Measurements from ENCODE around the gene THEMIS.
"Not testable (repeated sequence)": the region's sequence is repeated elsewhere in the genome, so short reads cannot be mapped to it uniquely, and the experiment has no call there.

Gene THEMIS

DNA sequence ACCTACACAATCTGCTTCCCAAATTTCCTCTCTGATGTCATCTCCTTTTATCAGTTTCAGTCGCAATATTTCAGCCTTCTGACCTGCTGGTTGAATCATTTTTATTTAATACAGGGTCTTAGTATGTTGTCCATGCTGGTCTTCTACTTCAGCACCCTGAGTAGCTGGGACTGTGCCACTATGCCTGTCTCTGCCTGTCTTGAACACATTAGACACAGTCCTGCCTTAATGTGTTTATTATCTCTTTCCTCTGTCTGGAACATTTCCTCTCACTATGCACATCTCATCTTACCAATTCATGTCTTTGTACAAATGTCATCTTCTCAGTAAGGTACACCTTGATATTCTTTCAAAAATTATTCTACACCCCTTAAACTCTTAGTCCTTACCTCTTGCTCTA is 106.5 kb downstream of the THEMIS start:
- no peak for DNase-seq (ENCODE audit: low spot score)

DNA sequence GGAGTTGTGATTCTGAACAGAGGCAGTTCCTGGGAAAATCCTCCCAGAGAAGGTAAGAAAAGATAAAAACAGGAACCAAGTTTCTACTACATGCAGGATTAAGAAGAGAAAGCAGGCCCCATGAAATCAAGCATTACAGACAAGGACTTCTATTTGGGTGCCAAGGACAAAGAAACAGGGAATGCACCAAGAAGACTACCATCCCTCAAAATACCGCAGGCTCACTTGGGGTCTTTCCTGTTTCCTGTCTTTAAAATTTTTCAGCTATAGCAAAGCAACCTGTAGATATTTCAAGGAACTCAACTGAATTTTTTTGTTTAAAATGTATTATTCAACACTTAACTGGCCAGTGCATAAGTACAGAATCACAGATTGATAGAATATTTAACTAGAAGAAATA is 107.5 kb downstream of the THEMIS start:
- no peak for DNase-seq (ENCODE audit: low spot score)

DNA sequence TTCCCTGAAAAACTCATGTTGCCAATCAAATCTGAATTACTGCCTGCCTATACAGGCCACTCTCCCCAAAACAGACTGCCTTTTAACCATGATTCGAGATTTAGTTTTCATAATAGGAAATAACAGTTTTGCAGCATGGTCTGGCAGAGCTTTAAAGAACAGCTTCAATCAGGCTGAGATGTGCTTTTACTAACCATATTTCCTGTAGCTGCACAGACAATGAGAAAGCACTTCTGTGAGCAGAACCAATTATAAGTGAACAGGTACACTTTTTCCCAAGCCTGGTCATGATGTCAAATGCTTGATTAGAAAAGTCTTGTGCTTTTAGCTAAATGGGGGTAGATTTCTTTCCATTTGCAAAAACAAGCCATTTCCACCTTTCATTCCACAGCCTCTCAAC is 108.2 kb downstream of the THEMIS start:
- DNase-seq (ENCODE audit: low spot score), result no peak

DNA sequence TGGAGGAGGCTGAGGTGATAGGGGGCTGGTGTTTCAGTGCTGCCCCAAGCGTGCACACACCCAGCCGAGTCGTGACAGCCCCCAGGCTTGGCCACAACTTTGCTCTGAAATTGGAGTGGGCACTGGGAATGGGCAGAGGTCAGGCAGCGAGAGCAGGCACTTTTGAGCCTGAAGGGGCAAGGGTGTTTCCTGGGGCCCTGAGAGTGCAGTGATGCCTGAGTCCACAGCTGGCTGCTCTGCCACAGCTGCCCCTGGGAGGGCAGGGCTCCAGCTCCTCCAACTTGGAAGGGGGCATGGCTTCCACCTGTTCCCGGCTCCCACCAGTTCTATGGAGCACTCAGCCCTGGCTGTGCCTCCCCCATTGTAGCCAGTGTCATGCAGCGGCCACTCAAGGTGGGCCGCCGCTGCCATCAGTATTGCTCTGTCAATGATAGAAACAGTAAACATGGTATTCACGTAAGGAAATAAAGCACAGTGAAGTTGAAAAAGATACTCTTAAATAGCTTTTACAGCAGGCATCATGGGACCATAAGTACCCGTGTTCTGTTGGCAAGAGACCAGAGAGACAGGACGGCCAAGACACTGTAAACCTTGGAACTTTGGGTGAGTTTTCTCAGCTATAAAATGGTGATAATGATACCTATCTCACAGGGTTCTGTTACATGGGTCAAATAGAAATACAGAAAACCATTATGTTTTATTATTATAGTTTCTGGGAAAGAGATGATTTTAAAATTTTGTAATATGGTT is 108.9 kb downstream of the THEMIS start:
- no peak for DNase-seq (ENCODE audit: low spot score)

DNA sequence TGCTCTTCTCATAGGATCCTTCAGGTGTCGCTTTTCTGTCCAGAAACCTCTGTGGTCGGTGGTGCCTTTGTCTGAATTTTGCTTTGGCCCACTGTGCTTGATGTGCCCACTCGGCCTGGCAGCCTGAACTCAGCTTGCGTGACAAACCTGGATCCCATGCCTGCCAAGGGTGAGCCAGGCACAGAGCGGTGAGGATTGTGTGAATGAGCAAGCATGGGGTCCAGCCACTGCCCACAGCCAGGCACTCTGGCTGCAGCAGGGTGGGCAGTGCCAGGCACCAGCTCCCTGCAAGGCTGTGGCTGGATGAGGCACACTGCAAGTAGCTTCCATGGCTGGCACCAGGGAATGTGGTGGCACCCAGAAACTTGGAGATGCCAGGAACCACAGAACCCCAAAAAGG is 110.3 kb downstream of the THEMIS start:
- DNase-seq (ENCODE audit: low spot score), result no peak

DNA sequence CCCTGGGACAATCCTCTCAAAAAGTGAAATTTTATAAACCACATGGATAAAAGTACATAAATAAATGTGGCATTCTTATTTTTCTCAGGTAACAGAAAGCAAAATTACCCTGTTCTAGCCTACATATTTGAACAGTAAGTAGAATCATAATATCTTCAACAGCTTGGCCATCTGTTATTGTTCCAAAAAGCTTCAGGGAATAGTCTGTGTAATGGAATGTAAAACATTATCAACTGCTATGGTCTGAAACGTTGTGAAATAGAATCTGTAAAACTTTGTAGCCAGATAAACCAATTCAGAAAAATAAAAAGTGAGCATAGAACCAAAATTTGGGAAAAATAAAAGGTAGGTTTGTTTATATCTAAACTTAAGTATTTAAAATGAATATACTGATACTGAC is 114.7 kb downstream of the THEMIS start:
- no peak for DNase-seq (ENCODE audit: low spot score)

DNA sequence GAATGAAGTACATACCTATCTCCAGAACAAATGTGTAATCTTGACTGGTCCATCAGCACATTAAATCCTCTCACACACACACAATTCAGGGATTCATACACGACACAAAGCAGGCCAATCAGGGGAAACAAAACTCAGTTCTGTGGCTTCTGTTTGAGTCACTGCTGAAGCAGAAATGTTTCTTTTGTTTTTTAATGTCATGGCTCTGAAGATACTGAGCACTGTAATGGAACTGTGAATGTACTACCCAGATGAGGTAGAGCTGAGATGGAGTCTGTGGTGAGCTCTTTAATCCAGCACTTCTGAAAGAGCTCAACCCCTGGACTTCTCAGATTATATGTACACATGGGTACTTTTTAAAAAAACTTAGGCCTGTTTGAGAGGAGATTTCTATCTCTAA is 116.4 kb downstream of the THEMIS start:
- DNase-seq (ENCODE audit: low spot score), result no peak

DNA sequence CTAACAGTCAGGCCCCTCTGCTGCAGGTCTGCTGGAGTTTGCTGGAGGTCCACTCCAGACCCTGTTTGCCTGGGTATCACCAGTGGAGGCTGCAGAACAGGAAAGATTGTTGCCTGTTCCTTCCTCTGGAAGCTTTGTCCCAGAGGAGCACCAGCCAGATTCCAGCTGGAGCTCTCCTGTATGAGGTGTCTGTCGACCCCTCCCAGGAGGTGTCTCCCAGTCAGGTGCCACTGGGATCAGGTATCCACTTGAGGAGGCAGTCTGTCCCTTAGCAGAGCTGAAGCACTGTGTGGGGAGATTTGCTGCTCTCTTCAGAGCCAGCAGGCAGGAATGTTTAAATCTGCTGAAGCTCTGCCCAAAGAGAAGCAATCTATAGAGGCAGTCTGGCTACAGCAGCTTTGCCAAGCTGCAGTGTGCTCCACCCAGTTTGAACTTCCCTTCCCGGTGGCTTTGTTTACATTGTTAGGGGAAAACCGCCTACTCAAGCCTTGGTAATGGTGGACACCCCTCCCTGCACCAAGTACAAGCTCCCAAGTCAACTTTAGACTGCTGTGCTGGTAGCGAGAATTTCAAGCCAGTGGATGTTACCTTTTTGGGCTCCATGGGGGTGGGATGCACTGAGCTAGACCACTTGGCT is 119.1 kb downstream of the THEMIS start:
- not testable (repeated sequence) for DNase-seq (ENCODE audit: low spot score)

DNA sequence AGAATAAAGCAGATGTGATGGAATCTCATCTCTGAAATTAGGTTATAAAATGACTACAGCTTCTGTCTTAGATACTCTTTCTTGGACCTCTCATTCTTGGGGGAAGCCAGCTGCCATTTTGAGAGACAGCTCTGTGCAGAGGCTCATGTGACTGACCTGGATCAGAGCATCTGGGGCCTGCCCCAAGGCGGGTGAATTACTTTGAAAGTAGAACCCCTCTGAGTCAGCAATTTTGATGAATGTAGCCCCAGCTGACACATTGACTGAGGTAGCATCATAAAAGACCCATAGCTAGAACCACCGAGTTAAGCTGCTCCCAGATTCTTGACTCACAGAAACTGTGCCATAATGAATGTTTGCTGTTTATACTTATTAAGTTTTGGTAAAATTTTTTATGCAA is 124.5 kb downstream of the THEMIS start:
- DNase-seq (ENCODE audit: low spot score), result no peak

DNA sequence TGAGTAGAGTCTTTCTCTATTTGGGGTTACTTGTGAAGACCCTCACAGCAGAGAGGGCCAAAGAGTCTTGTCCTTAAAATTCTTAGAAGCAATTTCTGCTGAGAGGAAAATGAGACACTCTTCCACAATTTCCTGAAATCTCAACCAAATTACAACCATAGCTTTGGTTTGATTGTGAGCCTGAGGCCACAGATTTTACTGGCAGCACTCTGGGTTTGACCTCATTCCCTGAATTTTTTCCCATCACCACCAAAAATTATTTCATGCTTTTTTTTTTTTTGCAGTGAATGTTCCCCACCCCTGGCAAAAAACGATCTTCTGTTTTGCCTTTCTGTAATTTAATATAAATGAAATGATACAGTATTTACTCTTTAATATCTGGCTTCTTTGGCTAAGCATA is 125.5 kb downstream of the THEMIS start:
- no peak for DNase-seq (ENCODE audit: low spot score)

DNA sequence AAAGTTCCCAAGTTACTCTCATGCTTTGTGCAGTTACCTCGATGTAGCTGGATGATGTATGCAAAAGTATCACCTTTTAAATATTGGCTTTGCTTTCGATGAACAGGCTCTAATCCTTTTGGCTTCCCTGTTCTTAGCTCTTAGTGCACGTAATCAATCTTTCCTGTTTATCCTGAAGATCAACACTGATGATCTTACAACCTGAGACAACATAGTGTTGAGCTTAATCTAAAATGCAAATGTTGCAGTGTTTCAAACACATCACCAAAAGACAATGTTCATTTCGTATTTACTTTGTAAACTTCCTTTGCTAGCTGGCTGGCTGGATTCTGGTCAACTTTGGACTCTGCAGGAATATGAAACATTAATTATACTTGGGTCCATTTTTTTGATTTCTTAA is 132.1 kb downstream of the THEMIS start:
- no peak for DNase-seq (ENCODE audit: low spot score)

DNA sequence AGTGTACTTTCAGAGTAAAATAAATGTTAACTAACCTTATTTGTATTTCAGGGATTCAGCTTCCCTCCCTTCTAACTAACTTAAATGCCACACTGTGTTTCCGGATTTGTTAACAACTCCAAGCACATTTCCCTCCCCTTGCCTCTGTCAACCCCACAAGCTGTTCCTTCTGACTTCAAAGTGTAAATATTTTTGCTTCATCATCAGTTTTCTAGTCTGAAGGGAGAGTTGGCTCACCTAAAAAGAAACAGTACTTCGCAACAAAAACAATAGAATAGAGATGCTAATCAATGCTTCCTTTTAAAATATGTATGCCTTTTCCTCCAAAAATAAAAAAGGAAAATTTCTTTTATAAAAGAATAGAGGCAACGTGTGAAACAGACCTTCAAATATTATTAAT is 132.6 kb downstream of the THEMIS start:
- DNase-seq (ENCODE audit: low spot score), result no peak

DNA sequence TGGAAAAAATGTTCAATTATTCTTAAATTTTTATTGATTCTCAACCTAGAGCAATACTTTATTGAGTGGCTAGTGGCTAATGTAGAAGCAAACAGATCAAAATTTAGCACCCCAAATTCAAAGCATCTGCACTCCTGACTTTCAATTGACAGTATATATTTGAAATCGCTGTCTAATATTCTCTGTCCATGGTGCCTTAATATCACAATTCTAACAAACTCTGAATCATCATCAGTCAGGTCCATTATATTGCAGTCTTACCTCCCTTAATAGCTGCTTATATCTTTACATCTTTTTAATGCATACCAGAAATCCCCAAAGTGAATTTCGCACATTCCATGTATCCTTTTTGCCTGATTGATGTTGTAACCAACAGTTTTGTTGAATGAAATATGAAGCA is 134.9 kb downstream of the THEMIS start:
- no peak for DNase-seq (ENCODE audit: low spot score)

DNA sequence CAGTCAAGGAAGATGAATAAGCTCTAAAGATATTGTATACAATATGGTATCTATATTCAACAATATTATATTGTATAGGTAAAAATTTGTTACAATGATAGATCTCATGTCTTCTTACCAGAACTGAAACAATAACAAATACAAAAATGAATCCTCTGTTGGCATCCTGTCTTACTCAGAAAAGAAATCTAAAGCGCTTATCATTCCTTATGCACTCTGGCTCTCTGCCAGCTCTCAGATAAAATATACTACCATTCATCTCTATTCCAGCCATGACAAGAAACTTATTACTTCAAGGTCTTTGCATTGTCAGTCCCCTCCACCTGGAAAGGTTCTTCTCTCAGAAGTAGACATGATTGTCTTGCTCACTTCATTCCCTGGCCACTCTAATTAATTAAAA is 138.6 kb downstream of the THEMIS start:
- DNase-seq (ENCODE audit: low spot score), result no peak

DNA sequence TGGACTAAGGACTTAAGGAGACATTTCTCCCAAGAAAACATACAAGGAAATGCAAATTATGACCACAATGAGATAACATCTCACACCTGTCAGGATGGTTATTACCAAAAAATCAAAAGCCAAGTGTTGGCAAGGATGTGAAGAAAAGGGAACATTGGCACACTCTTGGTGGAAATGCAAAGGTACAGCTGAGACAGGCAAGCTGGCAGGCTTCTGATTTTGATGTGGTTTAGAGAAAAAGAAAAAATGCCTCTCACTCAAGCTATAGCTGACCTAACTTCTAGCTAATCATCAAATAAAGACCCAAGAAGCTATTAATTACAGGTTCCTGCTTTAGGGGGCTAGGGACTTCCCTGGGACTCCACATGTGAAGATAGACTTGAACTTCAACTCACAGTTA is 139.8 kb downstream of the THEMIS start:
- DNase-seq (ENCODE audit: low spot score), result no peak

DNA sequence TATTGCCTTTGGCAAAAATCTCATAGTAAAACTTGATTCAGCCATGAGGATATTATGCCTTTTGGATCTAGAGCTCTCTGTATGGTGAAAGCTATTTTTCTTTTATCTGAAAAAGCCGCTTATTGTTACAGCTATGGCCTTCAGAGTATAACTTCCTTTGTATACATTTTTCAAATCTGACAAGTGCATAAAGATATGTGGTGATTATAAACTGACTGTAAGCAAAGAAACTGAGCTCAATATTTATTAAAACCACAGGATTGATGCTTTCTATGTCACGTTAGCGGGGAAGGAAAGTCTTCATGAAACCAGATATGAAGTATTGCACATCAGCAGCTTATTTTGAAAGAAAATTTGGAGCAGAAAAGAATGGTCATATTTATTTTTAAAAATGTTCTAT is 151.8 kb downstream of the THEMIS start:
- DNase-seq (ENCODE audit: low spot score), result no peak

DNA sequence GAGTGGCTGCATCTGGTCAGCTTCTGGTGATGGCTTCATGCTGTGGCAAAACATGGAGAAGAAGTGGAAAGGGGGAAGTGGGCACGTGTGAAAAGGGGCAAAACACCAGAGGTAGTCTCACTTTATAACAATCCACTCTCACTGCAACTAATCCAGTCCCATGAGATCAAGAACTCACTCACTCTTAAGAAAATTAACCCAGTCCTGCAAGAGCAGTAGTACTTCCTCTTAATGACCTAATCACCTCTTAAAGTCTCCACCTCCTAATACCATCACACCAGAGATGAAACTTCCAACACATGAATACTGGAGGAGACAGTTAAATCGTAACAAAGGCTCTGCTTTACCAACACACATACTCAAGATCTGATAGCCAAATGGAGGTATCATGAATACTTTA is 152.6 kb downstream of the THEMIS start:
- DNase-seq (ENCODE audit: low spot score), result no peak

DNA sequence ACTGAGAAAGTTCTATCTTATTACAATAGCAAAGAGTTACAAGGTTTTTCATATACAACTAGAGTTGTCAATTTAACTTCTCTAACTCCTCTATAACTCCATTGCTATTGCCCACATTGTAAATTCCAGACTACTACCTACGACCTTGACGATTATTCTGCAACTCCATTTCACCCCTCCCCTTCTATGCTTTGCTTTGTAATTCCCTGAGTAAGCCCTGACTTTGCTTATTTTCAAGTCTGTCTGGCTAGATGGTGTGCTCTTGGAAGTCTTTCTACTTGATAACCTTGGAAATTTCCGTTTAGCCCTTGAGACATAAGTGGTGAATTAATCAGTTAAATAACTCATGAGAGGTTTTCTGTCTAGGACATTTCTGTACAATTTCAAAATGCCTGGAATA is 162.4 kb downstream of the THEMIS start:
- no peak for DNase-seq (ENCODE audit: low spot score)

DNA sequence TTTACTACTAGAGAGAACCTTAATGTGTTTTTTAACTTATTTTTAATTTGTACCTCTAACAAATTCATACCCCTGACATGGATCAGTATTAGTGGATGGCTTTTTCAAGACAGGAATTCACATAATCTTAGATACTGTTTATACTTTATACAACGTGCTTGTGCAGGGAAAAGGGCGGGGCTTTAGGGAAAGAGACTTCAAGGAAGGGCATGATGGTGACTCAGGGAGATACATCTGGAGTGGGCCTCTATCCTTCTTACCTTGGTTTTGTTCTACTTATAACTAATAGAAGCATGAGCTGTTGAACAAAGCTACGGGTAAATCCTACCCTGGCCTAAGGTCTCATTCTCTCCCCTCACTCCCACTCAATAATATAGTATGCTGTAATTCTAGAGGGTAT is 163.1 kb downstream of the THEMIS start:
- no peak for DNase-seq (ENCODE audit: low spot score)

DNA sequence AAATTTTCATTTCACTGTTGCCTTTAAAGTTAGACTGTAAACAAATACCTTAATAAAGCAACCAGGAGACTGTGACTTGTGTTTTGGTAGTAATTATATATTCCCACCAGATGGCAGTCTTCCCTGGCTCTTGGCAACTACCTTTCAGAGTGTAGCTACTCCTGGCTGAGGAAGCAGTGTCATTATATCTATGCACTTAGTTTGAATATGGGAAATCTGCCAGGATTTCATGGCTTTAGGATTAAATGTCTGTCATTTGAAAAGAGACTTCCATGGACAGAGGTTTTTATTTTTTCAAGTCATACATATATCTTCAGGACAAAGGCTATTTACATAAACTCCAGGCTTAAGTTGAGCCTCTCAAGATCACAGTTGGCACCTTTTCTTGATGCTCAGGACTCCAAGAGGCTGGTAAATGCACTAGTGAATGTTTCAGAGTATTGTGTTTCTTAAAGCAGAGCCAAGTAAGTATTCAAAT is 163.8 kb downstream of the THEMIS start:
- no peak for DNase-seq (ENCODE audit: low spot score)

DNA sequence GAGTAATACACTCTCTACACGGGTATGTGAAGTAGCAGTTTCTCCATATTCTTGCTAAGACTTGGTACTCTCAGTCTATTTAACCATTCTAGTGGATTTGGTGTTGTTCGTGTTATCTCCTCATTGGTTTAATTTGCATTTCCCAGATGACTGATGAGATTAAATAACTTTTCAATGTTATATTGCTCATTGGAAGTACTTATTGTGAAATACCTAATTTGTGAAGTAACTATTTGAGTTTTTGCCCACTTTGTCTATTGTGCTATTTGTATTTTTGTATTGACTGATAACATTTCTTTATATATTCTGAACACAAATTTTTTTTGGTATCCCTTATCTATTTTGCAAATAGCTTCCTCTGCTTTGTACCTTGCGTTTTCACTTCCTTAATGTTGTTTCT is 167.9 kb downstream of the THEMIS start:
- DNase-seq (ENCODE audit: low spot score), result no peak

DNA sequence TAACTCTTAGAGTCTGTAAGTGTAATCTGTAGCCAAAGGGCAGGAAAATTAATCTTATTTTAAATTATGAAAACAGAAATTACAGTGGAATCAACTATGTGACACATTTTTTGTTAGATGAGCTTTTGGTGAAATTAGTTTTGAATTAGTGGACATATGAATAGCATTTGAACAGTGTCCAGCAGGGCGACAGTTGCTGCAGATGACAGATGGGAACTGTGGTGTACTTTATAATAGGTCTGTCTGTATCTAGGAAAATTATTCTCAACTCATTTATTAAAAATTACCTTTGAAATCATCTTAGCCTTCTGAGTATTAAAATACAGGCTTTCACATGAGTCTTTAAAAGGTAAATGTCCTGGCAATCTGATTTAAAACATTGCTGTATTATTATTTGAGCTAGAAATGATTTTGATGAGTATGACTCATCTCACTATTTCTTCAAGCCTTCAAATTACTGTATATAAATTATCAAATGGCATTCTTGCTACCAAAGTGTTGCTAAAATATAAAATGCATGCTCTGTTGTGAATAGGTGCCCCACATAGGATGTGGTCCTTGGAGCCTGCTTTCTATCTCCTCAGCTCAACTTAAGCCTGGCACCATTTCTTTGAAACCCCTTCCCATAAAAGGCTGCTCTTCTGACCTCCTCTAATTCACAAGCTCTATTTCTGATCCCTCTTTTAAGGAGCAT is 173.5 kb downstream of the THEMIS start:
- DNase-seq (ENCODE audit: low spot score), result no peak

DNA sequence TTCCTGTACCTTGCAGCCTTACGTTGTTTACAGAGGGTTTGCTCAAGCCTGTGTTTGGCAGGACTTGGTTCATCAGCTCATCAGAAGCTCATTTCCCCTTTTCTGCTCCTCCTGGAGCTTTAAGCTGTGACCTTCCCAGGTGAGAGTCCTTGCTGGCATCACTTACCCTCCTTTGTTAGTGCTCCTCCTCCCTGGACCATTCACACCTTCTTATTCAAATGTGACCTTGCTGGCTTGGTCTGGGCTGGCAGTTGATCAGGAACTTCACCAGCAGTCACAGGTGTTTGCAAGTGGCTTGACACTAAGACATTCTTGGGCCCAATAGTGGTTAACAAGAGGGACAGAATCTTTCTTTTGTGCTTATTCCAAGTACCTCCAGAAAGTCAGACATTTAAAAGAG is 175.0 kb downstream of the THEMIS start:
- no peak for DNase-seq (ENCODE audit: low spot score)

Measured in ecto neural progenitor cell (in vitro differentiated cells).